Smooth muscle cell (in vitro differentiated cells): ENCODE measurements around the gene RIOK1. TPM values are rescaled to one million over a fixed set of nuclear protein-coding genes. Genes with fewer than 3 reads are reported as not detected.
"Not testable (repeated sequence)": the region's sequence is repeated elsewhere in the genome, so short reads cannot be mapped to it uniquely, and the experiment has no call there.

Experiments used
- DNase-seq: peaks from one replicate; lab custom pipeline; 2025; ENCODE audit not compliant: unreplicated experiment; lab: John Stamatoyannopoulos, UW
- H2AFZ ChIP-seq: fragments of 200-600 bp; sonication (generic); 2 replicates; pipeline ENCODE4 v1.6.0; 2016; ENCODE audit warnings: antibody characterized with exemption, low read depth, mild to moderate bottlenecking
- H3F3A ChIP-seq: fragments of 200-600 bp; sonication (generic); 2 replicates; pipeline ENCODE4 v1.6.0; 2017; ENCODE audit warnings: antibody characterized with exemption, low read depth
- H3K27ac ChIP-seq: fragments of 200-600 bp; sonication (generic); 2 replicates; pipeline ENCODE4 v1.5.1; 2016; ENCODE audit warnings: low read depth, mild to moderate bottlenecking
- H3K27me3 ChIP-seq: fragments of 200-600 bp; sonication (generic); 2 replicates; pipeline ENCODE4 v1.6.1; 2016; ENCODE audit warnings: low read depth, mild to moderate bottlenecking
- H3K36me3 ChIP-seq: fragments of 200-600 bp; sonication (generic); 2 replicates; pipeline ENCODE4 v1.5.1; 2016; ENCODE audit warnings: low read depth
- H3K4me1 ChIP-seq: fragments of 200-600 bp; sonication (generic); 2 replicates; pipeline ENCODE4 v1.5.1; 2016; ENCODE audit warnings: low read depth
- H3K4me2 ChIP-seq: fragments of 200-600 bp; sonication (generic); 2 replicates; pipeline ENCODE4 v1.6.0; 2016; ENCODE audit warnings: mild to moderate bottlenecking
- H3K4me3 ChIP-seq: fragments of 200-600 bp; sonication (generic); 2 replicates; pipeline ENCODE4 v1.5.1; 2016; ENCODE audit warnings: mild to moderate bottlenecking
- H3K79me2 ChIP-seq: fragments of 200-600 bp; sonication (generic); 2 replicates; pipeline ENCODE4 v1.6.0; 2016; ENCODE audit warnings: low read depth, mild to moderate bottlenecking
- H3K9ac ChIP-seq: fragments of 200-600 bp; sonication (generic); 2 replicates; pipeline ENCODE4 v1.6.0; 2016; ENCODE audit warnings: low read depth
- H3K9me3 ChIP-seq: fragments of 200-600 bp; sonication (generic); replicated peaks from 2 replicates; pipeline ENCODE4 v1.5.1; 2016; ENCODE audit warnings: low read depth
- H4K20me1 ChIP-seq: fragments of 200-600 bp; sonication (generic); 2 replicates; pipeline ENCODE4 v1.6.0; 2016; ENCODE audit warnings: low read depth
- WGBS: methylation state at CpG from one replicate; pipeline ENCODE4 v1.1.7; 2016; ENCODE audit warnings: low lambda C conversion rate; 5-methylcytosine and 5-hydroxymethylcytosine counted together
- polyA plus RNA-seq: library from polyadenylated mRNA; unstranded; fragments of >200 nt; fragmentation: Nextera tagmentation; extraction: Ambion mirVana; gene quantifications from 2 replicates; pipeline ENCODE4 v1.2.1, GENCODE V29; 2016
- total RNA-seq: library from RNA; depleted of rRNA; stranded (reverse); fragments of >200 nt; gene quantifications from 2 replicates; pipeline ENCODE4 v1.2.3, GENCODE V29; 2014
- TF ChIP-seq, protein P1 (sequence below): fragments of 200-600 bp; sonication (generic); IDR thresholded peaks from 2 replicates; pipeline ENCODE4 v1.5.1; 2017; ENCODE audit warnings: borderline replicate concordance, mild to moderate bottlenecking, antibody characterized with exemption; ENCODE audit not compliant: insufficient read depth, poor library complexity, severe bottlenecking

The RIOK1 gene
- total and polyA plus RNA-seq, 2 experiments from 2014 or later, result 12.4 TPM

DNA sequence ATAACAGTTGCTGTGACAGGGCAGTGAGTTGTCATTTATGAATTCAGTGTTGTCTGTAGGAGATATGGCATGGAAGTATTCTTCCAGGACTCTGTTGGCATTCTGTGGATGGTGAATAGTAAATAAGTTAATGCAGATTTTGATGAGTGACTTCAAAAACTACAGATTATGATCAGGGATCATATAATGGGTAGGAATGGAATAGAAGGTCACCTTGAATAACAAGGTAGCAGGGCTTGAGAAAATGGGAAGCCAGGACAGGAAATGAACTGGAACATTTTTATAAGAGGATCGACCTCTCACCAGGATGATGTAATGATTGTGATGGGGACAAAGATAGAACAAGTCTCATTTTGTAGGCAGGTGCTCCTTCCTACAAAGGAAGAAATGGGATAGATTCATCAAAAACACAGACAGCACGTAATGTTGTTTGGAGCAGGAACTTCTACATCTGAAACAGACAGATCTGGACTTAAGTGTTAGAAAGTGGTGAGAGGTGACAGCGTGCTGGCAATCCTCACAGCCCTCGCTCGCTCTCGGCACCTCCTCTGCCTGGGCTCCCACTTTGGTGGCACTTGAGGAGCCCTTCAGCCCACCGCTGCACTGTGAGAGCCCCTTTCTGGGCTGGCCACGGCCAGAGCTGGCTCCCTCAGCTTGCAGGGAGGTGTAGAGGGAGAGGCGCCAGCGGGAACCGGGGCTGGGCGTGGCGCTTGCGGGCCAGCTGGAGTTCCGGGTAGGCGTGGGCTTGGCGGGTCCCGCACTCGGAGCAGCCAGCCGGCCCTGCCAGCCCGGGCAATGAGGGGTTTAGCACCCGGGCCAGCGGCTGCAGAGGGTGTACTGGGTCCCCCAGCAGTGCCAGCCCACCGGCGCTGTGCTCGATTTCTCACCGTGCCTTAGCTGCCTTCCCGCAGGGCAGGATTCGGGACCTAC is 45.8 kb upstream of the RIOK1 start:
- Histone ChIP-seq H3K9ac (no peak overlapping the region), H3K4me3 (no peak overlapping the region), H2AFZ (no peak overlapping the region), H3K27me3 (no peaks in the 10 kb centered on the region), H3K36me3 (no peaks in the 10 kb centered on the region), H3K9me3 (no peaks in the 10 kb centered on the region), H4K20me1 (no peaks in the 10 kb centered on the region), H3K4me1 (no peaks in the 10 kb centered on the region), H3F3A (no peaks in the 10 kb centered on the region), H3K4me2 (no peak overlapping the region), H3K27ac (no peak overlapping the region), H3K79me2 (no peaks in the 10 kb centered on the region)
- WGBS, result 96% methylated on average over 29 of the region's 29 CpGs
- TF ChIP-seq, protein P1, sequence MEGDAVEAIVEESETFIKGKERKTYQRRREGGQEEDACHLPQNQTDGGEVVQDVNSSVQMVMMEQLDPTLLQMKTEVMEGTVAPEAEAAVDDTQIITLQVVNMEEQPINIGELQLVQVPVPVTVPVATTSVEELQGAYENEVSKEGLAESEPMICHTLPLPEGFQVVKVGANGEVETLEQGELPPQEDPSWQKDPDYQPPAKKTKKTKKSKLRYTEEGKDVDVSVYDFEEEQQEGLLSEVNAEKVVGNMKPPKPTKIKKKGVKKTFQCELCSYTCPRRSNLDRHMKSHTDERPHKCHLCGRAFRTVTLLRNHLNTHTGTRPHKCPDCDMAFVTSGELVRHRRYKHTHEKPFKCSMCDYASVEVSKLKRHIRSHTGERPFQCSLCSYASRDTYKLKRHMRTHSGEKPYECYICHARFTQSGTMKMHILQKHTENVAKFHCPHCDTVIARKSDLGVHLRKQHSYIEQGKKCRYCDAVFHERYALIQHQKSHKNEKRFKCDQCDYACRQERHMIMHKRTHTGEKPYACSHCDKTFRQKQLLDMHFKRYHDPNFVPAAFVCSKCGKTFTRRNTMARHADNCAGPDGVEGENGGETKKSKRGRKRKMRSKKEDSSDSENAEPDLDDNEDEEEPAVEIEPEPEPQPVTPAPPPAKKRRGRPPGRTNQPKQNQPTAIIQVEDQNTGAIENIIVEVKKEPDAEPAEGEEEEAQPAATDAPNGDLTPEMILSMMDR, result no peak
- DNase-seq, result no peak

DNA sequence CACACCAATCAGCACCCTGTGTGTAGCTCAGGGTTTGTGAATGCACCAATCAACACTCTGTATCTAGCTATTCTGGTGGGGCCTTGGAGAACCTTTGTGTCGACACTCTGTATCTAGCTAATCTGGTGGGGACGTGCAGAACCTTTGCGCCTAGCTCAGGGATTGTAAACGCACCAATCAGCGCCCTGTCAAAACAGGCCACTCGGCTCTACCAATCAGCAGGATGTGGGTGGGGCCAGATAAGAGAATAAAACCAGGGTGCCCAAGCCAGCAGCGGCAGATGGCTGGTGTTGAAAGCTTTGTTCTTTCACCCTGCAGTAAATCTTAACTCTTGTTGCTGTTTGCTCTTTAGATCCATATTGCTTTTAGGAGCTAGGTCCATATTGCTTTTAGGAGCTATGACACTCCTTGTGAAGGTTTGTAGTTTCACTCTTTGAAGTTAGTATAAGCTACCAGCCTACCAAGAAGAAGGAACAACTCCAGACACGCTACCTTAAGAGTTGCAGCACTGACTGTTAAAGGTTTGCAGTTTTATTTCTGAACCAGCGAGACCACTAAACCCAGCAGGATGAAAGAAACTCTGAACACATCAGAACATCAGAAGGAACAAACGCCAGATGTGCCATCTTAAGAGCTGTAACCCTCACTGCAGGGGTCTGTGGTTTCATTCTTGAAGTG is 44.7 kb upstream of the RIOK1 start:
- not testable (repeated sequence) for H4K20me1 ChIP-seq, H3K9me3 ChIP-seq, H3K4me3 ChIP-seq, DNase-seq, H3K27me3 ChIP-seq, H3K4me2 ChIP-seq, H3K36me3 ChIP-seq, H3K4me1 ChIP-seq, H3F3A ChIP-seq, H3K27ac ChIP-seq, H3K79me2 ChIP-seq, H3K9ac ChIP-seq
- peak overlapping the region; percentile 32 for H2AFZ ChIP-seq
- 81% methylated on average over 10 of the region's 10 CpGs for WGBS

DNA sequence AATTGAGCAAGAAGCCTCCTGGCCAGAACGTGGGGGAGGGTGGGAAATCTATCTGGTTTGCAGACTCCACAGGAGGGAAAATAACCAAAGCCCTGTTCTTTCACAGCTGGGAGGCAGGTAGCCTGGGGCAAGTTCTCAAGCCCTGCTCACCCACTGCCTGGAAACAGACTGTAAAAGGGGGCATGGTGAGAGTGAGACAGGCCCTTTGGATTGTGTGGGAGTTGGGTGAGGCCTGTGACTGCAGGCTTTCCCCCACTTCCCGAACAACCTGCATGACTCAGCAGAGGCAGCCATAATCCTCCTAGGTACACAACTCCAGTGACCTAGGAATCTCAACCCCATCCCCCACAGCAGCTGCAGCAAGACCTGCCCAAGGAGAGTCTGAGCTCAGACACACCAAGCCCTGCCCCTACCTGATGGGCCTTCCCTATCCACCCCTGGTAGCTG is 42.0 kb upstream of the RIOK1 start:
- WGBS, result 41% methylated on average over 2 of the region's 2 CpGs
- DNase-seq, H3K9ac ChIP-seq, H3K9me3 ChIP-seq, H2AFZ ChIP-seq, H3K27me3 ChIP-seq, H3K79me2 ChIP-seq, H3K27ac ChIP-seq, H3K4me1 ChIP-seq, H3K4me3 ChIP-seq, H3K36me3 ChIP-seq, H3K4me2 ChIP-seq, H3F3A ChIP-seq, H4K20me1 ChIP-seq: not testable (repeated sequence)

DNA sequence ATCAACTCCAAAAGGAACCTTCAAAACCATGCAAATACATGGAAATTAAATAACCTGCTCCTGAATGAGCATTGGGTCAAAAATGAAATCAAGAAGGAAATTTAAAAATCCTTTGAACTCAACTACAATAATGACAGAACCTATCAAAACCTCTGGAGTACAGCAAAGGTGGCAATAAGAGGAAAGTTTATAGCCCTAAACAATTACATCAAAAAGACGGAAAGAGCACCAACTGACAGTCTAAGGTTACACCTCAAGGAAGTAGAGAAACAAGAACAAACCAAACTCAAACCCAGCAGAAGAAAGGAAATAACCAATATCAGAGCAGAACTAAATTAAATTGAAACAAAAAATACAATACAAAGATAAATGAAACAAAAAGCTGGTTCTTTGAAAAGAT is 39.0 kb upstream of the RIOK1 start:
- H3K4me1 ChIP-seq, H4K20me1 ChIP-seq, H3K4me2 ChIP-seq, H3K36me3 ChIP-seq, H3F3A ChIP-seq, H3K9ac ChIP-seq, H3K27ac ChIP-seq, H3K27me3 ChIP-seq, H3K9me3 ChIP-seq, H2AFZ ChIP-seq, H3K4me3 ChIP-seq, H3K79me2 ChIP-seq, DNase-seq: not testable (repeated sequence)
- 85% methylated on average over 1 of the region's 1 CpG for WGBS

DNA sequence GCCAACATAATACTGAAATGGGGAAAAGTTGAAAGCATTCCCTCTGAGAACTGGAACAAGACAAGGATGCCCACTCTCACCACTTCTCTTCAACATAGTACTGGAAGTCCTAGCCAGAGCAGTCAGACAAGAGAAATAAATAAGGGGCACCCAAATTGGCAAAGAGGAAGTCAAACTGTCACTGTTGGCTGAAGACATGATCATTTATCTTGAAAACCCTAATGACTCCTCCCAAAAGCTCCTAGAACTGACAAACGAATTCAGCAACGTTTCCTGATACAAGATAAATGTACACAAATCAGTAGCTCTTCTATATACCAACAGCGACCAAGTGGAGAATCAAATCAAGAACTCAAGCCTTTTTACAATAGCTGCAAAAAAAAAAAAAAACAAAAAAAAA is 37.7 kb upstream of the RIOK1 start:
- 81% methylated on average over 3 of the region's 3 CpGs for WGBS
- not testable (repeated sequence) for H4K20me1 ChIP-seq

More for the DNA sequence above, 37.7 kb upstream of the RIOK1 start:
- not testable (repeated sequence) for H2AFZ ChIP-seq, H3K4me3 ChIP-seq, DNase-seq, H3K27me3 ChIP-seq, H3K4me1 ChIP-seq, H3K9ac ChIP-seq, H3K4me2 ChIP-seq, H3K79me2 ChIP-seq, H3K27ac ChIP-seq, H3K9me3 ChIP-seq, H3F3A ChIP-seq, H3K36me3 ChIP-seq
